Keratinocyte (primary cell): ENCODE results near the gene DGKD. TPM values are rescaled to one million over a fixed set of nuclear protein-coding genes. Genes with fewer than 3 reads are reported as not detected.

ENCODE experiments used
- DNase-seq: peaks from one replicate; pipeline ENCODE4 v3.0.0-alpha.2; 2011; ENCODE audit warnings: low read depth, missing footprints, low spot score
- FAIRE-seq: peaks from 2 replicates; lab custom pipeline; 2011; peaks lifted over from hg19 to GRCh38; lab: Jason Lieb, UNC
- H2AFZ ChIP-seq: 2 replicates; pipeline ENCODE4 v1.6.0; 2012; ENCODE audit warnings: low read length, control low read depth, inconsistent platforms; ENCODE audit not compliant: control insufficient read depth
- H3K27ac ChIP-seq: 2 replicates; pipeline ENCODE4 v1.5.1; 2011; ENCODE audit warnings: low read length; ENCODE audit not compliant: control insufficient read depth, insufficient read depth
- H3K27me3 ChIP-seq: 3 replicates; pipeline ENCODE4 v1.6.0; 2011; ENCODE audit warnings: low read length; ENCODE audit not compliant: control insufficient read depth, insufficient read depth; ENCODE audit errors: extremely low read depth
- H3K36me3 ChIP-seq, 2 experiments: 2 replicates in 1 of 2; 3 replicates in 1 of 2; pipeline ENCODE4 v1.5.1; 2011; ENCODE audit warnings: low read length in 2 of 2, mild to moderate bottlenecking in 1 of 2; ENCODE audit not compliant: control insufficient read depth in 2 of 2, insufficient read depth in 2 of 2; ENCODE audit errors: extremely low read depth in 1 of 2
- H3K4me1 ChIP-seq: 3 replicates; pipeline ENCODE4 v1.5.1; 2011; ENCODE audit warnings: low read length; ENCODE audit not compliant: control insufficient read depth, insufficient read depth; ENCODE audit errors: extremely low read depth
- H3K4me2 ChIP-seq: 3 replicates; pipeline ENCODE4 v1.6.0; 2011; ENCODE audit warnings: low read depth, low read length; ENCODE audit not compliant: control insufficient read depth, insufficient read depth; ENCODE audit errors: extremely low read depth
- H3K4me3 ChIP-seq, 3 experiments: fragments of 200-600 bp in 1 of 3; sonication (generic) in 1 of 3; 2 replicates in 2 of 3; 3 replicates in 1 of 3; pipeline ENCODE4 v1.5.1; 2011 to 2016; ENCODE audit warnings: low read length in 3 of 3, mild to moderate bottlenecking in 3 of 3, control low read depth in 2 of 3, inconsistent platforms in 1 of 3, low read depth in 1 of 3, mixed read lengths in 1 of 3, mixed run types in 1 of 3, moderate library complexity in 1 of 3; ENCODE audit not compliant: control insufficient read depth in 2 of 3, insufficient read depth in 2 of 3; ENCODE audit errors: extremely low read depth in 1 of 3
- H3K79me2 ChIP-seq: 2 replicates; pipeline ENCODE4 v1.6.0; 2012; ENCODE audit warnings: low read length; ENCODE audit not compliant: control insufficient read depth, insufficient read depth
- H3K9ac ChIP-seq: 3 replicates; pipeline ENCODE4 v1.6.0; 2011; ENCODE audit warnings: low read length; ENCODE audit not compliant: control insufficient read depth, insufficient read depth; ENCODE audit errors: extremely low read depth
- H3K9me1 ChIP-seq: 3 replicates; pipeline ENCODE4 v1.6.0; 2011; ENCODE audit warnings: low read length; ENCODE audit not compliant: control insufficient read depth, insufficient read depth; ENCODE audit errors: extremely low read depth
- H3K9me3 ChIP-seq: 2 replicates; pipeline ENCODE4 v1.5.1; 2012; ENCODE audit warnings: low read depth, low read length; ENCODE audit not compliant: control insufficient read depth
- H4K20me1 ChIP-seq: 3 replicates; pipeline ENCODE4 v1.6.0; 2011; ENCODE audit warnings: low read length; ENCODE audit not compliant: control insufficient read depth, insufficient read depth; ENCODE audit errors: extremely low read depth
- CTCF ChIP-seq, 3 experiments: IDR thresholded peaks in 1 of 3; conservative IDR thresholded peaks in 1 of 3; optimal IDR thresholded peaks in 1 of 3; 2 replicates in 2 of 3; 3 replicates in 1 of 3; pipeline versions ENCODE3 to v1.5.1; 2011; ENCODE audit warnings: low read length in 3 of 3, mild to moderate bottlenecking in 3 of 3, moderate library complexity in 2 of 3, control low read depth in 1 of 3, inconsistent platforms in 1 of 3; ENCODE audit not compliant: insufficient read depth in 2 of 3; ENCODE audit errors: extremely low read depth in 1 of 3
- EZH2 ChIP-seq: IDR thresholded peaks from one replicate; pipeline ENCODE4 v1.6.1; 2012; ENCODE audit warnings: inconsistent platforms, mild to moderate bottlenecking, low read length, moderate library complexity
- dilution Hi-C: fragments of 300-500 bp; cut with MboI; formaldehyde crosslinking; loops from one replicate; pipeline ENCODE4 v1.7.0; 2020; ENCODE audit warnings: low sequenced_read_pairs; ENCODE audit not compliant: extremely low pct_ligation_motif_present
- polyA plus RNA-seq, 5 experiments: library from polyadenylated mRNA; depleted of rRNA in 3 of 5; stranded (reverse) in 3 of 5; stranded (forward) in 1 of 5; unstranded in 1 of 5; fragments of >200 nt; gene quantifications; 1 replicate in 1 of 5; 2 replicates in 3 of 5; 3 replicates in 1 of 5; pipeline versions ENCODE4 v1.2.1 to v1.2.3, GENCODE V29; 2011 to 2012; ENCODE audit warnings: missing spikeins in 2 of 5, low read depth in 1 of 5, low replicate concordance in 1 of 5

The DGKD gene
- polyA plus RNA-seq, 1 donor (not counting 4 experiments of a cell fraction or from before 2014, with no cell fraction given): 6.1 TPM

GRCh38 chr2:233491326-233491725 lies 137.0 kb downstream of the DGKD start:
- dilution Hi-C loops: no loop called here
- no peak for DNase-seq
- peak overlapping the region in 1 of 3 experiments; percentile 28 for H3K4me3 ChIP-seq
- H3K9ac ChIP-seq: peak overlapping the region; percentile 65
- H2AFZ ChIP-seq: no peak overlapping the region
- H3K27me3 ChIP-seq: no peaks in the 10 kb centered on the region
- H3K4me2 ChIP-seq: peak overlapping the region; percentile 73
- FAIRE-seq: peak; percentile 93
- no peaks in the 10 kb centered on the region for H3K79me2 ChIP-seq
- peaks cover 73% of the 10 kb centered on the region for H3K4me1 ChIP-seq
- H3K27ac ChIP-seq: peak overlapping the region; percentile 96
- no peaks in the 10 kb centered on the region for H3K9me3 ChIP-seq
- TF ChIP-seq EZH2: no peak
- TF ChIP-seq CTCF (optimal IDR thresholded peaks at IDR 0.05 in 1 of 3, IDR thresholded peaks at IDR 0.05 in 1 of 3, conservative IDR thresholded peaks at IDR 0.05 in 1 of 3; ENCODE audit: extremely low read depth in 1 of 3, insufficient read depth in 2 of 3, low read length in 3 of 3): no peak
- H3K9me1 ChIP-seq: no peaks in the 10 kb centered on the region
- no peaks in the 10 kb centered on the region for H4K20me1 ChIP-seq
- H3K36me3 ChIP-seq: peaks cover 0 to 7% of the 10 kb centered on the region in 2 experiments

GRCh38 chr2:233492078-233492477 lies 137.8 kb downstream of the DGKD start:
- Histone ChIP-seq H3K9ac (peak overlapping the region; percentile 61), H3K4me2 (peak overlapping the region; percentile 73), H3K9me3 (no peaks in the 10 kb centered on the region), H3K79me2 (no peaks in the 10 kb centered on the region), H3K27me3 (no peaks in the 10 kb centered on the region), H2AFZ (no peak overlapping the region), H4K20me1 (no peaks in the 10 kb centered on the region), H3K36me3 (peaks cover 0 to 7% of the 10 kb centered on the region in 2 experiments), H3K4me1 (peaks cover 66% of the 10 kb centered on the region), H3K27ac (peak overlapping the region; percentile 96), H3K4me3 (no peak overlapping the region), H3K9me1 (no peaks in the 10 kb centered on the region)
- peak; percentile 81 for FAIRE-seq
- dilution Hi-C loops: no loop called here
- TF ChIP-seq CTCF (optimal IDR thresholded peaks at IDR 0.05 in 1 of 3, IDR thresholded peaks at IDR 0.05 in 1 of 3, conservative IDR thresholded peaks at IDR 0.05 in 1 of 3; ENCODE audit: extremely low read depth in 1 of 3, insufficient read depth in 2 of 3, low read length in 3 of 3): no peak
- no peak for TF ChIP-seq EZH2
- no peak for DNase-seq
